HepG2 (cell line): Measurements from ENCODE around the gene EPHA6. TPM values are rescaled to one million over a fixed set of nuclear protein-coding genes. Genes with fewer than 3 reads are reported as not detected.

Experiments used
- ATAC-seq: fragments of 200-7000 bp; cut with Tn5 transposase; 3 replicates; pipeline ENCODE4 v1.9.1; 2020; ENCODE audit warnings: mild to moderate bottlenecking, moderate library complexity
- BruUV-seq: library from RNA; stranded (reverse); fragments of 400-500 nt; replicated peaks from 2 replicates; lab custom pipeline; 2021; lab: Mats Ljungman, UMichigan
- CTCF ChIA-PET: fragments of 300-600 bp; formaldehyde crosslinking; extraction: SDS; loops from one replicate; lab custom pipeline; 2021; ENCODE audit warnings: low total read pairs, inconsistent platforms, low intra/inter-chr PET ratio; lab: Yijun Ruan, JAX
- POLR2A ChIA-PET: fragments of 350-600 bp; sonication (Branson Sonifier 250); formaldehyde crosslinking; loops from one replicate; lab custom pipeline; 2020; ENCODE audit warnings: antibody characterized with exemption, inconsistent platforms; lab: Yijun Ruan, JAX
- DNase-seq: peaks from one replicate; pipeline ENCODE4 v3.0.0-alpha.2; 2015; ENCODE audit warnings: low spot score
- FAIRE-seq: peaks from 3 replicates; lab custom pipeline; 2011; peaks lifted over from hg19 to GRCh38; lab: Jason Lieb, UNC
- H2AFZ ChIP-seq: one replicate; pipeline ENCODE4 v1.6.1; 2011; ENCODE audit warnings: low read length, inconsistent platforms
- H3K27ac ChIP-seq: fragments of 300-600 bp; 3 replicates; pipeline ENCODE4 v1.8.0; 2011; ENCODE audit warnings: mixed run types, mild to moderate bottlenecking, mixed read lengths, low read length, inconsistent platforms; ENCODE audit not compliant: insufficient read depth; ENCODE audit errors: extremely low read length
- H3K27me3 ChIP-seq, 2 experiments: fragments of 200-600 bp in 1 of 2; 2 replicates in 1 of 2; 3 replicates in 1 of 2; pipeline versions ENCODE4 v1.6.0 to v1.8.0; 2011; ENCODE audit warnings: low read length in 2 of 2, mild to moderate bottlenecking in 2 of 2, moderate library complexity in 2 of 2, inconsistent platforms in 1 of 2; ENCODE audit not compliant: insufficient read depth in 2 of 2, control insufficient read depth in 1 of 2
- H3K36me3 ChIP-seq, 2 experiments: fragments of 200-600 bp in 1 of 2; replicated peaks in 1 of 2; 2 replicates in 1 of 2; 3 replicates in 1 of 2; pipeline versions ENCODE4 v1.5.1 to v1.8.0; 2011; ENCODE audit warnings: low read length in 2 of 2, inconsistent platforms in 1 of 2; ENCODE audit not compliant: insufficient read depth in 2 of 2, control insufficient read depth in 1 of 2
- H3K4me1 ChIP-seq: 2 replicates; pipeline ENCODE4 v1.5.1; 2012; ENCODE audit warnings: low read length, inconsistent platforms; ENCODE audit not compliant: insufficient read depth
- H3K4me2 ChIP-seq: 2 replicates; pipeline ENCODE4 v1.6.0; 2011; ENCODE audit warnings: low read depth, low read length, inconsistent platforms
- H3K4me3 ChIP-seq, 3 experiments: fragments of 200-600 bp in 1 of 3; sonication (generic), shearing (Covaris generic) in 1 of 3; replicated peaks in 1 of 3; 2 replicates each; pipeline ENCODE4 v1.5.1; 2011 to 2016; ENCODE audit warnings: low read length in 3 of 3, inconsistent platforms in 2 of 3, low read depth in 2 of 3, mild to moderate bottlenecking in 2 of 3, control low read depth in 1 of 3, mixed read lengths in 1 of 3; ENCODE audit not compliant: insufficient read depth in 1 of 3
- H3K79me2 ChIP-seq: one replicate; pipeline ENCODE4 v1.6.1; 2011; ENCODE audit warnings: low read length, inconsistent platforms; ENCODE audit not compliant: insufficient read depth
- H3K9ac ChIP-seq: 2 replicates; pipeline ENCODE4 v1.6.0; 2011; ENCODE audit warnings: mild to moderate bottlenecking, low read depth, low read length, inconsistent platforms; ENCODE audit not compliant: insufficient read depth
- H3K9me3 ChIP-seq: 2 replicates; pipeline ENCODE4 v1.5.1; 2012; ENCODE audit warnings: mild to moderate bottlenecking, low read length
- H4K20me1 ChIP-seq: 2 replicates; pipeline ENCODE4 v1.6.0; 2011; ENCODE audit warnings: inconsistent platforms, mild to moderate bottlenecking, low read length, moderate library complexity; ENCODE audit not compliant: insufficient read depth
- ARNTL ChIP-seq: sonication (generic); formaldehyde crosslinking; IDR thresholded peaks from 2 replicates; pipeline ENCODE4 v1.4.0; 2020; ENCODE audit warnings: mild to moderate bottlenecking, missing genetic modification reagents
- CC2D1A ChIP-seq: sonication (generic); formaldehyde crosslinking; IDR thresholded peaks from 2 replicates; pipeline ENCODE4 v1.8.1; 2023; ENCODE audit warnings: mild to moderate bottlenecking, missing genetic modification reagents
- CREB1 ChIP-seq, 2 experiments: fragments of 450-650 bp in 1 of 2; IDR thresholded peaks; 2 replicates each; pipeline ENCODE4 v1.6.1; 2016 to 2017; ENCODE audit warnings: control low read depth in 1 of 2, mild to moderate bottlenecking in 1 of 2, missing compliant biosample characterization in 1 of 2, missing genetic modification characterization in 1 of 2
- EHMT2 ChIP-seq: fragments of 200-600 bp; sonication (generic); IDR thresholded peaks from 2 replicates; pipeline ENCODE4 v1.7.0; 2017; ENCODE audit warnings: antibody characterized with exemption, low read depth, low read length, borderline replicate concordance
- IKZF1 ChIP-seq: fragments of 450-650 bp; IDR thresholded peaks from 2 replicates; pipeline ENCODE4 v1.7.1; 2016
- RFXAP ChIP-seq: sonication (generic); formaldehyde crosslinking; IDR thresholded peaks from 2 replicates; pipeline ENCODE4 v1.4.0; 2020; ENCODE audit warnings: missing genetic modification reagents, borderline replicate concordance
- SATB2 ChIP-seq: sonication (generic); formaldehyde crosslinking; IDR thresholded peaks from 2 replicates; pipeline ENCODE4 v1.5.0; 2020; ENCODE audit warnings: missing genetic modification reagents
- ZBTB3 ChIP-seq: sonication (generic); formaldehyde crosslinking; IDR thresholded peaks from 2 replicates; pipeline ENCODE4 v1.4.0; 2020; ENCODE audit warnings: low read depth, mild to moderate bottlenecking, moderate library complexity, missing genetic modification reagents, borderline replicate concordance
- ZMYM4 ChIP-seq: sonication (generic); formaldehyde crosslinking; IDR thresholded peaks from 2 replicates; pipeline ENCODE4 v1.8.1; 2023; ENCODE audit warnings: mild to moderate bottlenecking, missing genetic modification reagents
- ZNF160 ChIP-seq: sonication (generic); formaldehyde crosslinking; IDR thresholded peaks from 2 replicates; pipeline ENCODE4 v1.8.0; 2022; ENCODE audit warnings: mild to moderate bottlenecking, inconsistent platforms, missing genetic modification reagents
- ZNF33A ChIP-seq: sonication (generic); formaldehyde crosslinking; IDR thresholded peaks from 2 replicates; pipeline ENCODE4 v1.5.1; 2020; ENCODE audit warnings: missing genetic modification reagents, mild to moderate bottlenecking, moderate library complexity, borderline replicate concordance
- ZNF414 ChIP-seq: sonication (generic); formaldehyde crosslinking; IDR thresholded peaks from 2 replicates; pipeline ENCODE4 v1.5.0; 2020; ENCODE audit warnings: missing genetic modification reagents
- WGBS: methylation state at CpG from one replicate; pipeline ENCODE4 v1.1.6; 2017; ENCODE audit warnings: low lambda C conversion rate; 5-methylcytosine and 5-hydroxymethylcytosine counted together
- in situ Hi-C: cut with HindIII; loops from 2 replicates; pipeline ENCODE4 v1.10.0; 2017; ENCODE audit warnings: low pct_unique_long_range_greater_than_20kb; ENCODE audit not compliant: extremely low pct_ligation_motif_present
- intact Hi-C: fragments of 100-400 bp; cut with micrococcal nuclease; formaldehyde crosslinking; loops from one replicate; pipeline ENCODE4 v1.10.0; 2022; ENCODE audit not compliant: unreplicated experiment
- polyA plus RNA-seq, 8 experiments: library from polyadenylated mRNA; depleted of rRNA in 3 of 8; stranded (reverse) in 7 of 8; unstranded in 1 of 8; fragments of >200 nt; fragmentation: Illumina TruSeq in 4 of 8; extraction: Trizol in 4 of 8; gene quantifications; 2 replicates each; pipeline versions ENCODE4 v1.2.1 to v1.2.3, GENCODE V29; 2011 to 2016; ENCODE audit warnings: low read depth in 4 of 8, missing spikeins in 1 of 8, mixed read lengths in 1 of 8; ENCODE audit not compliant: insufficient read depth in 1 of 8
- total RNA-seq, 5 experiments: library from RNA; depleted of rRNA; stranded (reverse); fragments of >200 nt; fragmentation: Illumina TruSeq; extraction: Trizol; gene quantifications; 2 replicates each; pipeline ENCODE4 v1.2.3, GENCODE V29; 2016; ENCODE audit warnings: low read depth in 1 of 5

The EPHA6 gene
- total and polyA plus RNA-seq, 2 of the 13 experiments (the other 11 are each of a cell fraction or from before 2014, with no cell fraction given), result not detected

- Histone ChIP-seq H3K27ac (no peak overlapping the region), H3K36me3 (no peaks in the 10 kb centered on the region), H3K9ac (no peak overlapping the region), H3K4me1 (no peaks in the 10 kb centered on the region), H3K79me2 (no peaks in the 10 kb centered on the region), H4K20me1 (no peaks in the 10 kb centered on the region), H3K9me3 (no peaks in the 10 kb centered on the region), H3K4me2 (no peak overlapping the region), H3K4me3 (no peak overlapping the region), H3K27me3 (no peaks in the 10 kb centered on the region), H2AFZ (no peak overlapping the region)
- in situ Hi-C loops (no loop called here), intact Hi-C loops (no loop called here)
- ATAC-seq, result no peak
- ChIA-PET POLR2A (no interaction called here), CTCF (no interaction called here)
- FAIRE-seq, result no peak
- TF ChIP-seq IKZF1 (no peak), ZNF160 (CRISPR knock-in tag) (no peak), CREB1 (IDR thresholded peaks at IDR 0.05) (no peak), CREB1 (CRISPR knock-in tag; IDR thresholded peaks at IDR 0.05) (no peak), ARNTL (CRISPR knock-in tag) (no peak), ZBTB3 (no peak), ZMYM4 (CRISPR knock-in tag) (no peak), ZNF414 (CRISPR knock-in tag) (no peak), EHMT2 (no peak), ZNF33A (no peak), CC2D1A (CRISPR knock-in tag) (no peak), RFXAP (CRISPR knock-in tag) (no peak), SATB2 (no peak)
- no TSS peak for BruUV-seq
- no peak for DNase-seq
- 22% methylated on average over 5 of the region's 5 CpGs for WGBS
Observed at GRCh38 chr3:97698691-97699090, 884.3 kb downstream of the EPHA6 start.
